HepG2 (cell line): ENCODE data around the gene CPLANE1. TPM values are rescaled to one million over a fixed set of nuclear protein-coding genes. Genes with fewer than 3 reads are reported as not detected.

ENCODE experiments used
- ATAC-seq: fragments of 200-7000 bp; cut with Tn5 transposase; 3 replicates; pipeline ENCODE4 v1.9.1; 2020; ENCODE audit warnings: mild to moderate bottlenecking, moderate library complexity
- BruUV-seq: library from RNA; stranded (reverse); fragments of 400-500 nt; replicated peaks from 2 replicates; lab custom pipeline; 2021; lab: Mats Ljungman, UMichigan
- CTCF ChIA-PET: fragments of 300-600 bp; formaldehyde crosslinking; extraction: SDS; loops from one replicate; lab custom pipeline; 2021; ENCODE audit warnings: low total read pairs, inconsistent platforms, low intra/inter-chr PET ratio; lab: Yijun Ruan, JAX
- POLR2A ChIA-PET: fragments of 350-600 bp; sonication (Branson Sonifier 250); formaldehyde crosslinking; loops from one replicate; lab custom pipeline; 2020; ENCODE audit warnings: antibody characterized with exemption, inconsistent platforms; lab: Yijun Ruan, JAX
- DNase-seq: peaks from one replicate; pipeline ENCODE4 v3.0.0-alpha.2; 2015; ENCODE audit warnings: low spot score
- FAIRE-seq: peaks from 3 replicates; lab custom pipeline; 2011; peaks lifted over from hg19 to GRCh38; lab: Jason Lieb, UNC
- H2AFZ ChIP-seq: one replicate; pipeline ENCODE4 v1.6.1; 2011; ENCODE audit warnings: low read length, inconsistent platforms
- H3K27ac ChIP-seq: fragments of 300-600 bp; 3 replicates; pipeline ENCODE4 v1.8.0; 2011; ENCODE audit warnings: mixed run types, mild to moderate bottlenecking, mixed read lengths, low read length, inconsistent platforms; ENCODE audit not compliant: insufficient read depth; ENCODE audit errors: extremely low read length
- H3K27me3 ChIP-seq, 2 experiments: fragments of 200-600 bp in 1 of 2; 2 replicates in 1 of 2; 3 replicates in 1 of 2; pipeline versions ENCODE4 v1.6.0 to v1.8.0; 2011; ENCODE audit warnings: low read length in 2 of 2, mild to moderate bottlenecking in 2 of 2, moderate library complexity in 2 of 2, inconsistent platforms in 1 of 2; ENCODE audit not compliant: insufficient read depth in 2 of 2, control insufficient read depth in 1 of 2
- H3K36me3 ChIP-seq, 2 experiments: fragments of 200-600 bp in 1 of 2; replicated peaks in 1 of 2; 2 replicates in 1 of 2; 3 replicates in 1 of 2; pipeline versions ENCODE4 v1.5.1 to v1.8.0; 2011; ENCODE audit warnings: low read length in 2 of 2, inconsistent platforms in 1 of 2; ENCODE audit not compliant: insufficient read depth in 2 of 2, control insufficient read depth in 1 of 2
- H3K4me1 ChIP-seq: 2 replicates; pipeline ENCODE4 v1.5.1; 2012; ENCODE audit warnings: low read length, inconsistent platforms; ENCODE audit not compliant: insufficient read depth
- H3K4me2 ChIP-seq: 2 replicates; pipeline ENCODE4 v1.6.0; 2011; ENCODE audit warnings: low read depth, low read length, inconsistent platforms
- H3K4me3 ChIP-seq, 3 experiments: fragments of 200-600 bp in 1 of 3; sonication (generic), shearing (Covaris generic) in 1 of 3; replicated peaks in 1 of 3; 2 replicates each; pipeline ENCODE4 v1.5.1; 2011 to 2016; ENCODE audit warnings: low read length in 3 of 3, inconsistent platforms in 2 of 3, low read depth in 2 of 3, mild to moderate bottlenecking in 2 of 3, control low read depth in 1 of 3, mixed read lengths in 1 of 3; ENCODE audit not compliant: insufficient read depth in 1 of 3
- H3K79me2 ChIP-seq: one replicate; pipeline ENCODE4 v1.6.1; 2011; ENCODE audit warnings: low read length, inconsistent platforms; ENCODE audit not compliant: insufficient read depth
- H3K9ac ChIP-seq: 2 replicates; pipeline ENCODE4 v1.6.0; 2011; ENCODE audit warnings: mild to moderate bottlenecking, low read depth, low read length, inconsistent platforms; ENCODE audit not compliant: insufficient read depth
- H3K9me3 ChIP-seq: 2 replicates; pipeline ENCODE4 v1.5.1; 2012; ENCODE audit warnings: mild to moderate bottlenecking, low read length
- H4K20me1 ChIP-seq: 2 replicates; pipeline ENCODE4 v1.6.0; 2011; ENCODE audit warnings: inconsistent platforms, mild to moderate bottlenecking, low read length, moderate library complexity; ENCODE audit not compliant: insufficient read depth
- ATF7 ChIP-seq, 2 experiments: fragments of 450-650 bp in 1 of 2; sonication (generic) in 1 of 2; formaldehyde crosslinking in 1 of 2; IDR thresholded peaks; 2 replicates each; pipeline versions ENCODE4 v1.4.0 to v1.6.1; 2016 to 2020; ENCODE audit warnings: antibody characterized with exemption in 1 of 2, mild to moderate bottlenecking in 1 of 2, missing genetic modification reagents in 1 of 2
- ATRX ChIP-seq: sonication (generic); formaldehyde crosslinking; IDR thresholded peaks from 2 replicates; pipeline ENCODE4 v1.4.0; 2020; ENCODE audit warnings: missing genetic modification reagents, borderline replicate concordance
- CBX1 ChIP-seq: IDR thresholded peaks from one replicate; pipeline ENCODE4 v1.6.1; 2016; ENCODE audit warnings: antibody characterized with exemption, low read depth
- CREB1 ChIP-seq, 2 experiments: fragments of 450-650 bp in 1 of 2; IDR thresholded peaks; 2 replicates each; pipeline ENCODE4 v1.6.1; 2016 to 2017; ENCODE audit warnings: control low read depth in 1 of 2, mild to moderate bottlenecking in 1 of 2, missing compliant biosample characterization in 1 of 2, missing genetic modification characterization in 1 of 2
- MAFF ChIP-seq: IDR thresholded peaks from 2 replicates; pipeline ENCODE4 v1.6.1; 2011; ENCODE audit warnings: low read depth, low read length, improper control_type of control experiment
- REL ChIP-seq: sonication (generic); formaldehyde crosslinking; conservative IDR thresholded peaks from 2 replicates; pipeline ENCODE4 v1.8.0; 2022; ENCODE audit warnings: mild to moderate bottlenecking, missing genetic modification reagents, moderate library complexity
- TBX3 ChIP-seq: fragments of 450-650 bp; IDR thresholded peaks from 2 replicates; pipeline ENCODE4 v1.6.1; 2017; ENCODE audit warnings: antibody characterized with exemption, mild to moderate bottlenecking, inconsistent platforms, borderline replicate concordance
- ZFP36L2 ChIP-seq: sonication (generic); formaldehyde crosslinking; IDR thresholded peaks from 2 replicates; pipeline ENCODE4 v1.4.0; 2020; ENCODE audit warnings: missing genetic modification reagents
- ZNF530 ChIP-seq: sonication (generic); formaldehyde crosslinking; IDR thresholded peaks from 2 replicates; pipeline ENCODE4 v1.5.0; 2020; ENCODE audit warnings: low read depth, mild to moderate bottlenecking, missing genetic modification reagents
- ZNF749 ChIP-seq: sonication (generic); formaldehyde crosslinking; IDR thresholded peaks from 2 replicates; pipeline ENCODE4 v1.8.0; 2022; ENCODE audit warnings: mild to moderate bottlenecking, missing genetic modification reagents, moderate library complexity, borderline replicate concordance
- WGBS: methylation state at CpG from one replicate; pipeline ENCODE4 v1.1.6; 2017; ENCODE audit warnings: low lambda C conversion rate; 5-methylcytosine and 5-hydroxymethylcytosine counted together
- in situ Hi-C: cut with HindIII; loops from 2 replicates; pipeline ENCODE4 v1.10.0; 2017; ENCODE audit warnings: low pct_unique_long_range_greater_than_20kb; ENCODE audit not compliant: extremely low pct_ligation_motif_present
- intact Hi-C: fragments of 100-400 bp; cut with micrococcal nuclease; formaldehyde crosslinking; loops from one replicate; pipeline ENCODE4 v1.10.0; 2022; ENCODE audit not compliant: unreplicated experiment
- polyA plus RNA-seq, 8 experiments: library from polyadenylated mRNA; depleted of rRNA in 3 of 8; stranded (reverse) in 7 of 8; unstranded in 1 of 8; fragments of >200 nt; fragmentation: Illumina TruSeq in 4 of 8; extraction: Trizol in 4 of 8; gene quantifications; 2 replicates each; pipeline versions ENCODE4 v1.2.1 to v1.2.3, GENCODE V29; 2011 to 2016; ENCODE audit warnings: low read depth in 4 of 8, missing spikeins in 1 of 8, mixed read lengths in 1 of 8; ENCODE audit not compliant: insufficient read depth in 1 of 8
- total RNA-seq, 5 experiments: library from RNA; depleted of rRNA; stranded (reverse); fragments of >200 nt; fragmentation: Illumina TruSeq; extraction: Trizol; gene quantifications; 2 replicates each; pipeline ENCODE4 v1.2.3, GENCODE V29; 2016; ENCODE audit warnings: low read depth in 1 of 5
- TF ChIP-seq, protein P1 (sequence below): fragments of 450-650 bp; IDR thresholded peaks from 2 replicates; pipeline ENCODE4 v1.6.1; 2016
- TF ChIP-seq, protein P2 (sequence below): sonication (generic); formaldehyde crosslinking; IDR thresholded peaks from 2 replicates; pipeline ENCODE4 v1.4.0; 2020; ENCODE audit warnings: missing genetic modification reagents

CPLANE1 gene
- total and polyA plus RNA-seq, 2 of the 13 experiments (the other 11 are each of a cell fraction or from before 2014, with no cell fraction given) = 6.3 to 9.9 TPM

DNA sequence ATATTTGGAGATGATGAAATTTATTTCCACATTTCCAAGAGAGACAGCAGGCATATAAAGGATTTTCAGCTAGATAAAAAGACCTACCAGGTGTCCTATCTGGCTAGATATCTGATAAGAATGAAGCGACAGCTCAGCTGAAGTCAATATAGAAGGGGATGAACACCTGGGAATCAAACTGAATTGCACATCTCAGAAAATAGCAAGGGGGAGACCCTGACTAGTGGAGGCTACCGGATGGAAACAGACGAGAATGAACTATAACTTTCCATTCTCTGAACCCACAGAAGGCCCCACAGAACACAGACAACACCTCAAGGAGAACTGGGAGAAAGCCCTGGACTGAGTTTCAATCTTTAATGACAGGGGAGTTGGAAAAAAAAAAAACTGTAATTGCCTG lies 51.1 kb downstream of the CPLANE1 start (continued):
- TF ChIP-seq, protein P1, sequence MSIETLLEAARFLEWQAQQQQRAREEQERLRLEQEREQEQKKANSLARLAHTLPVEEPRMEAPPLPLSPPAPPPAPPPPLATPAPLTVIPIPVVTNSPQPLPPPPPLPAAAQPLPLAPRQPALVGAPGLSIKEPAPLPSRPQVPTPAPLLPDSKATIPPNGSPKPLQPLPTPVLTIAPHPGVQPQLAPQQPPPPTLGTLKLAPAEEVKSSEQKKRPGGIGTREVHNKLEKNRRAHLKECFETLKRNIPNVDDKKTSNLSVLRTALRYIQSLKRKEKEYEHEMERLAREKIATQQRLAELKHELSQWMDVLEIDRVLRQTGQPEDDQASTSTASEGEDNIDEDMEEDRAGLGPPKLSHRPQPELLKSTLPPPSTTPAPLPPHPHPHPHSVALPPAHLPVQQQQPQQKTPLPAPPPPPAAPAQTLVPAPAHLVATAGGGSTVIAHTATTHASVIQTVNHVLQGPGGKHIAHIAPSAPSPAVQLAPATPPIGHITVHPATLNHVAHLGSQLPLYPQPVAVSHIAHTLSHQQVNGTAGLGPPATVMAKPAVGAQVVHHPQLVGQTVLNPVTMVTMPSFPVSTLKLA = no peak

- Histone ChIP-seq H3K9me3 (no peaks in the 10 kb centered on the region), H3K4me3 (no peak overlapping the region), H3K4me2 (no peak overlapping the region), H3K27me3 (no peaks in the 10 kb centered on the region), H2AFZ (no peak overlapping the region), H3K79me2 (no peaks in the 10 kb centered on the region), H3K9ac (no peak overlapping the region), H3K27ac (no peak overlapping the region), H3K4me1 (no peaks in the 10 kb centered on the region), H3K36me3 (0 out of 5 replicates have a peak, but pooled peaks cover 0 to 6% of the 10 kb centered on the region in 2 experiments), H4K20me1 (no peaks in the 10 kb centered on the region)
- 94% methylated on average over 3 of the region's 3 CpGs for WGBS
- no TSS peak for BruUV-seq
- DNase-seq (no peak), ATAC-seq (no peak), FAIRE-seq (no peak)
- POLR2A ChIA-PET = no interaction called here
- intact Hi-C loops (no loop called here), in situ Hi-C loops (no loop called here)
- TF ChIP-seq MAFF (no peak), ZNF530 (no peak)
- CTCF ChIA-PET = no interaction called here
Observed at GRCh38 chr5:37197340-37198050, 51.7 kb downstream of the CPLANE1 start.

- ATAC-seq (no peak), FAIRE-seq (no peak), DNase-seq (no peak)
- ChIA-PET CTCF (no interaction called here), POLR2A (no interaction called here)
- no TSS peak for BruUV-seq
- Histone ChIP-seq H3K36me3 (peaks cover 0 to 7% of the 10 kb centered on the region in 2 experiments; a peak in 1 of 5 replicates), H3K9me3 (no peaks in the 10 kb centered on the region), H3K4me2 (no peak overlapping the region), H4K20me1 (no peaks in the 10 kb centered on the region), H3K27me3 (no peaks in the 10 kb centered on the region), H3K4me1 (no peaks in the 10 kb centered on the region), H3K27ac (no peak overlapping the region), H2AFZ (no peak overlapping the region), H3K4me3 (no peak overlapping the region), H3K79me2 (no peaks in the 10 kb centered on the region), H3K9ac (no peak overlapping the region)
- 98% methylated on average over 2 of the region's 2 CpGs for WGBS
- in situ Hi-C loops (no loop called here), intact Hi-C loops (no loop called here)
- peak; percentile 46; the same call in 1 of the 2 replicates for TF ChIP-seq ATF7 (IDR thresholded peaks at IDR 0.05)
- no peak for TF ChIP-seq ATF7 (CRISPR knock-in tag; IDR thresholded peaks at IDR 0.05)
- TF ChIP-seq ZFP36L2 = no peak
- TF ChIP-seq, protein P2, sequence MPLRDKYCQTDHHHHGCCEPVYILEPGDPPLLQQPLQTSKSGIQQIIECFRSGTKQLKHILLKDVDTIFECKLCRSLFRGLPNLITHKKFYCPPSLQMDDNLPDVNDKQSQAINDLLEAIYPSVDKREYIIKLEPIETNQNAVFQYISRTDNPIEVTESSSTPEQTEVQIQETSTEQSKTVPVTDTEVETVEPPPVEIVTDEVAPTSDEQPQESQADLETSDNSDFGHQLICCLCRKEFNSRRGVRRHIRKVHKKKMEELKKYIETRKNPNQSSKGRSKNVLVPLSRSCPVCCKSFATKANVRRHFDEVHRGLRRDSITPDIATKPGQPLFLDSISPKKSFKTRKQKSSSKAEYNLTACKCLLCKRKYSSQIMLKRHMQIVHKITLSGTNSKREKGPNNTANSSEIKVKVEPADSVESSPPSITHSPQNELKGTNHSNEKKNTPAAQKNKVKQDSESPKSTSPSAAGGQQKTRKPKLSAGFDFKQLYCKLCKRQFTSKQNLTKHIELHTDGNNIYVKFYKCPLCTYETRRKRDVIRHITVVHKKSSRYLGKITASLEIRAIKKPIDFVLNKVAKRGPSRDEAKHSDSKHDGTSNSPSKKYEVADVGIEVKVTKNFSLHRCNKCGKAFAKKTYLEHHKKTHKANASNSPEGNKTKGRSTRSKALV (CRISPR knock-in tag) = no peak
- peak; percentile 46; the same call in 1 of the 2 replicates for TF ChIP-seq CREB1 (IDR thresholded peaks at IDR 0.05)
- no peak for TF ChIP-seq CREB1 (CRISPR knock-in tag; IDR thresholded peaks at IDR 0.05)
- TF ChIP-seq ZNF749 (CRISPR knock-in tag) = no peak
- TF ChIP-seq REL (CRISPR knock-in tag) = no peak
- TF ChIP-seq TBX3 = no peak
- TF ChIP-seq CBX1 = no peak
- no peak for TF ChIP-seq ATRX (CRISPR knock-in tag)
Observed at GRCh38 chr5:37190592-37190991, 58.6 kb downstream of the CPLANE1 start.
